Stimulated activated CD4-positive, alpha-beta T cell treated with anti-CD3 and anti-CD28 coated beads, Interleukin-1b, Interleukin-23, amount 100 ng/mL, for 48 hours (primary cell): ENCODE data around the gene BTG1.
A peak's percentile ranks its signal among the peaks of the same experiment; 100 is the strongest.

Experiments used
- DNase-seq: peaks from one replicate; pipeline ENCODE4 v3.0.0-alpha.2; 2020

The BTG1 gene

DNA sequence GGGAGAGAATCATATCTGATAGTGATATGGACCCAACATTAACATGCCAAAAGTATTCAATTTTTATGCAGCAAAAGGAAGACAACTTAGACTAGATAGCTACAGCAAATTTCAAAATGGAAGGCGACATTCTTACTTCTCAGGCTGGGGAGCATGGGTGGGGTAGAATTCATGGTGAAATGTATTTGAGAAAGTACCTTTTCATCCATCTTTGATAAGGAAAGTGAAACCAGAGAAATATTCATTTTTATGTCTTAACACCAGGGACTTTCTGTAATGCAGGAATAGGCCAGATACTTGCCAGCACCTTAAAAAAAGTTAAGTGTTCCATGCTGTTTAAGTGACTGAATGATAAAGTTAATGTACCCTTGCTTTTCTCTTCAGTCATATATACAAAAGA is 13.4 kb downstream of the BTG1 start:
- no peak for DNase-seq

DNA sequence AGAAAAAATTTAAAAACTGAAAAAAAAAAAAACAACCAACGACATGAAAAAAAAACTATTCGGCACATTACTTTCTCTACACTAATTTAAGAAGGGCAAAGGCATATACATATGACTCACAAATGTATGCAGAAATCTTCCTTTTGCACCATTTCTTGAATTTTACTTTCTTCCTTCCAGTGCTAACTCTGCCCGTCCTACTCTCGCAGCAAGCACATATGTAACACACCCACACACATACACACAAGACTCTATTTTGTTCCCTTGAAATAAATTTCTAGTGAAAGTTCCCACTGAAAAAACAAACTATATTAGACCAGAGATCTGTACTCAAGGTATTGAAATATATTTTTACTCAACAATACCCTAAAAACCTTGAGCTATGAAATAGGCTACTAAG is 14.6 kb downstream of the BTG1 start:
- DNase-seq: no peak

DNA sequence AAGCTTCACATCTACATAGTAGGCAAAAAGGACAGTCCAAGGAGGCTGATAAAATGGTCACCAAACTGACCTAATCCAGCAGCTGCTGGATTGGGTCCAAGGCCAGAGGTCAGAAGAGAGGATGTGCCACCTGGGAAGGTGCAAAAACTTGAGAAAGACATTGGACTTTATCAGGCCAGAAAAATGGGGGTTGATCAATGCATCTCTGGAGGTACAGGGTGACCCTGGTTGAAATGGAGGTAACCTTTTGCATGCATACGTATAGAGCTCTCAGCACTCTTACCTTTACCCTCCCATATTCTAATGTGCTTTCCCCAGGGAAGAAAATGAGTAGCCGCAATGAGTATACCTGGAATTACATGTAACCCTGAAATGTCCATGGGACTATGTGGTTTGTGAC is 16.0 kb downstream of the BTG1 start:
- DNase-seq: no peak

DNA sequence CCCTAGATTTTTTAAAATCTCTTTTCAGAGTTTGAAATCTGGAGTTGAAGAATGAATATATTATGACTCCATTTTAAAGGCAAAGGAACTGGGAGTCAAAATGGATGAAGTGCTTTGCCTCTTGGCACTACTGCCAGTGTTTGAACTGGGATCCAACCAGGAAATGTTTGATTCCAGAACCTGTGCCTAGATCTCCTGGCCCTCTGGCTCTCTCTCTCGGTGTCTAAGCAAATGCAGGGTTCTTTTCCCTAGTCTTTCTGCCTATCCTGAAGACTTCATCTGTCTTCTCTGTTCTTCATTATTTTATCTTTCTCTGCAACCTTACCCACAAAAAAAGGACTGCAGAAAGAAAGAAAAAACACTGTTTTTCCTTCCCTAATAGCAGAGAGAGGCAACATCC is 17.0 kb downstream of the BTG1 start:
- no peak for DNase-seq

DNA sequence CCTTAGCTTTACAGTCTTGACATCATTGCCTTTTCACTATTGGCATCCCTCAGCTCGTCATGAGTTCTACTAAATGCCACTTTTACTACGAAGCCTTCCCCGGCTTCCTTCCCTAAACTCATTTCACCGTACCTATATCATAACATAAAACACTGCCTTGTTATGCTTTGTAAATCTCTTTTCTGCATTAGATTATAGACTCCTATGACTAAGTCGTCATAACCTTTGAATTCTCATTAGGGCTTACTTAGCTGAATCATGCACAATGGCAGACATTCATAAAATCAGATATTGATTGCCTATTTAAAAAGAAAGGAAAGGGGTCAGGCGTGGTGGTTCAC is 21.0 kb downstream of the BTG1 start:
- DNase-seq: no peak

DNA sequence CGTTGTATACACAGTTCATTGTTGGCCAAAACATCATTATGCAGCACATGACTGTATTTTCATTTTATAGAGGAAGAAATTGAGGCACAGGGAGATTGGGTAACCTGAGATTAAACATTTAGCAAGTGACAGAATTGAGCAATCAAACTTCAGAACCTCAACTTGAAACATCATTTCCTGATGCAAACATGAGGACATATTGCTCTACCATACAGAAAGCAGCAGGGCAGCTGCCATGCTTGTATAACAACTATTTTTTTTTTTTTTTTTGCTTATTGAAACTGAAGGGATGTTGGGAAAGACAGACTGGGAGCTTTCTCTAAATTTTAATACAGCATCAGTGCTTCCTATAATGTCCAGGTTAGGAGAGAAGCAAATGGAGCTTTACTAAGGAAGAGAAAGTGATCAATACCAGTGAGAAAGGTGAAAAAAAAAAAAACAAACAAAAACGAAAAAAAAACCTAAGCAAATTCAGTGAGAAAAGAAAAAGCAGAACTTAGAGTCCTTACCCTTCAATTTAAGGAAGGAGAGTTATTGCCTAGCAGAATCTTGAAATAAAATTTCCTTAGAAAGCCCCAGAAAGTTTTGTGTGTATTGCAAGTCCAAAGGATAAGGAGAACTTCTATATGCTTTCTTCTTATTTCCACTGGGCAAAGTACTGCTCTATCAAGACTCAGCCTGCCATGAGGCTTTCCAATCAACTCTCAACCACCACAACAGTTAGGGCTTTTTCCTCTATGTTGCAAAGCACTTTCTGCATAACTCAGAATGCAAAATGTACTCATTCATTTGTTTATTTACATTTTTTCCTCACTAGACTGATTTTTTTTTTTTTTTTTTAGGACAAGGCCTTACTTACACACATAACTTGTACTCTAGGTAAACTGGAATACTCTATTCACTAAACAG is 21.6 kb downstream of the BTG1 start:
- DNase-seq: no peak

DNA sequence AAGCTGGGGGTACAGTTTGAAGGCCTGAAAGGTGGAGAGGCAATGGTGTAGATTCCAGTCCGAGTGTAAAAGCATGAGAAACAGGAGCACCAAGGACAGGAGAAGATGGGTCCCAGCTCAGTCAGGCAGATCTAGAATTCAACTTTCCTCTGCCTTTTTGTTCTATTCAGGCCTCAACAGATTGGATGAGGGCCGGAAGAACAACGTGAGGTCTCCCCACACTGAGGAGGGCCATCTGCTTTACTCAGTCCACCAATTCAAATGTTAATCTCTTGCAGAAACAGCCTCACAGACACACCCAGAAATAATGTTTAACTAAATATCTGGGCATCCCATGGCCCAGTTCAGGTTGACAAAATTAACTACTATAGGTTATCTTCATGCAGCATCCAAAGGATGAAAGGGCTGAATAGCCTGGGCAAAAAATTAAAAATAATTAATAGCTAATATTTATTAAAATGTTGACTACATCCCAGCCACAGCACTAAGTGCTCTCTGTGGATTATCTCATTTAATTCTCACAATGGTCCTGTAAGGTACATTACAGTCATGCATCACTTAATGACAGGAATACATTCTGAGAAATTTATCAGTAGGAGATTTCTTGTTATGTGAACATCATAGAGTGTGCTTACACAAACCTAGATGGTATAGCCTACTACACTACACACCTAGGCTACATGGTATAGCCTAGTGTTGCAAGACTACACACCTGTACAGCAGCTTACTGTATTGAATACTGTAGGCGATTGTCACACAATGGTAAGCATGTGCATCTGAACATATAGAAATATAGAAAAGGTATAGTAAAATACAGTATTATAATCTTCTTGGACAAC is 22.5 kb downstream of the BTG1 start:
- no peak for DNase-seq

DNA sequence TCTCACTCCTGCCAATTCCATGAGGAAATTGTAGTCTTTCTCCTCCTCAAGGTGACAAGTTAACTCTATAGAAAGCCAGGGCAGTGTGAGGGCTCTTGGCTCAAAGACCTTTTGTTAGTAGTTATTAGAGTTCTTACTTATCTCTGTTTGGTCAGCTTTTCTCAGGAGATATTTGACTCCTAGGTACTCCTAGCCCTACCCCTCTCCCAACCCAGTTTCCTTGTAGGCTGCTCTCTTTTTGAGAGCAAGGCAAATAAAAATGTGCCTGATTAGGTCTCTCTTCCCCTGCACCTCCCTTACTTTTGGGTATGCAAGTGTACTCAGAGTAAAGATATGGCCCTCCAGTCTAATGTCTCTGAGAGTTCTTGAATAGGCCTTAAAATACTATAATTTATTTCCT is 23.8 kb downstream of the BTG1 start:
- DNase-seq: no peak

DNA sequence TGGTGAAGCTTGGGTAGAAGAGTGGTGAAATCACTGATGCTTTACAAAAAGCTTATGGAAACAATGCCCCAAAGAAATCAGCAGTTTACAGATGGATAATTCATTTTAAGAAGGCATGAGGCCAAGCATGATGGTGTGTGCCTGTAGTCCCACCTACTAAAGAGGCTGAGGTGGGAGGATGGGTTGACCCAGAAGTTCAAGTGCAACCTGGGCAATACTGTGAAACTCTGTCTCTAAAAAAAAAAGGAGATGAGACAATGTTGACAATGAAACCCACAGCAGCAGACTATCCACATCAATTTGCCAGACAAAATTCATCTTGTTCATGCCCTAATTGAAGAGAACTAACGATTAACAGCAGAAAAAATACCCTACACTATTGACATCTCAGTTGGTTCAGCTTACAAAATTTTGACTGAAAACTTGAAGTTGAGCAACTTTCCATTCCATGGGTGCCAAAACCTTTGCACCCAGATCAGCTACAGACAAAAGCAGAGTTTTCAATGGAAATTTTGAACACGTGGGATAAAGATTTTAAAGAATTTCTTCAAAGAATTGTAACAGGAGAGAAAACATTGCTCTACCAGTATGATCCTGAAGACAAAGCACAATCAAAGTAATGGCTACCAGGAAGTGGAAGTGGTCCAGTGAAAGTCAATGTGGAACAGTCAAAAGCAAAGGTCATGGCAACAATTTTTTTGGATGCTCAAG is 26.7 kb downstream of the BTG1 start:
- no peak for DNase-seq

DNA sequence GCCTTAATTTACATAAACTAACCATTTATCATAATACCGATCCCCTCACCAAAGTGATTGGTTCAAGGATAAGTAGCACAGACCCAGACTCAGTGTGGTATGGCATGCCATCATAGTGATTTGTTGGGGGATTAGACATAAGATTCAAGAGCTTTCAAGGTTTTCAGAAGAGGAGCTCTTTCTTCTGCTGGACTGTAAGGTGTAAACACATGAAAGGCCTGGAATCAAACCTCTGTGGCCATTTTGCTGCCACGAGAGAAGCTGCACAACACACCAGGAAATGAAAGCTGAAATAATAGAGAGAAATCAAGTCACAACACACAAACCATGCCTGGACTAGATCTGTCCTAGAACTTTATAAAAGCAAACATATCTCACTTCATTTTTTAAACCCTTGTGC is 30.8 kb downstream of the BTG1 start:
- no peak for DNase-seq

DNA sequence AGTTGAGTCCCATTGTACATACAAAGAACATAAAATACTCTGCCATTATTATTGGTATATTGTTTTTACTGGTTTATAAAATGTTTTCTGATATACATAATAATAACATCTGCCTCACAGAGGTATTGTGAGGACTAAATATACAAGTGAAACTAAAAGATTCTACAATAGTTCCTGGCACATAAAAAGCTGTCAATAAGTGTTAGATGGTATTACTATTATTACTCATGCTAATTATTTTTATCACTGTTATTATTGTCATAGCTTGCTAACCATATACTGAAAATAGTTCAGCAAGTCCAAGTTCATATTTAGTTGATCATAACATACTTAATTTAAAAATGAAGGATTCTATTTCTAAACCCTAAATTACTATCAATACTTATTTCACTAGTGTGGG is 34.4 kb downstream of the BTG1 start:
- DNase-seq: no peak

DNA sequence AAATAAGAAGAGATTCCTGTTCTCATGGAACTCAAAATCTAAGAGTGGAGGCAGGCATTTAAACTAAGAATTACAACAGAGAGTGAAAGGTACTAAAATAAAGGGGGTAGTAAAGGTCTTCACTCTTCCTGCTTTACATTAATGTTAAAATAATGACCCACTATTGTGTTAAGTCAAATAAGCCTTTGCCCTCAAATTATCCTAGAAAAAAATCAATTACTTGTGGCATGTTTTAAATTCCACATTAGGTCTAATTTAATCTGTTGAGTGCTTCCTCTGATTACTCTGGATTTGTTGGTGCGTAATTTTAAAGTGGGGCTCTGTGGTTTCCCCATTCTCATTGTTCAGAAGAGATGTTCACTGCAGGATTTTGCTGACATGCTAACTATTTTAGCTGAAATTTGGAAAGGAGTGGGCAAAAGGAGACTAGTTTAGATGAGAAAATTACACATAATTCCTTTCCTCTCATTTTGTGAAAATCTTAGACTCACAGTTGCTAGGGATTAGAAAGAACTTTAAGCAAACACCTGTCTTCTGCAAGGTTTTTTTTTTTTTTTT is 35.5 kb downstream of the BTG1 start:
- DNase-seq: no peak

DNA sequence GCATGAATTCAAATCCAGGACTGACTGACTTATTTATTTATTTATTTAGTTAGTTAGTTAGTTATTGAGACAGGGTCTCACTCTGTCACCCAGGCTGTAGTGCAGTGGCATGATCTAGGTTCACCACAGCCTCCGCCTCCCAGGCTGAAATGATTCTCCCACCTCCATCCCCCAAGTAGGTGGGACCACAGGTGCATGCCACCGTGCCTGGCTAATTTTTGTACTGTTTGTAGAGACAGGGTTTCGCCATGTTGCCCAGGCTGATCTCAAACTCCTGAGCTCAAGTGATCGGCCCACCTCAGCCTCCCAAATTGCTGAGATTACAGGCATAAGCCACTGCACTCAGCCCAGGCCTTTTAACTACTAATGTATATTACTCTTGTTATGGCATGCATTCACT is 36.0 kb downstream of the BTG1 start:
- no peak for DNase-seq

DNA sequence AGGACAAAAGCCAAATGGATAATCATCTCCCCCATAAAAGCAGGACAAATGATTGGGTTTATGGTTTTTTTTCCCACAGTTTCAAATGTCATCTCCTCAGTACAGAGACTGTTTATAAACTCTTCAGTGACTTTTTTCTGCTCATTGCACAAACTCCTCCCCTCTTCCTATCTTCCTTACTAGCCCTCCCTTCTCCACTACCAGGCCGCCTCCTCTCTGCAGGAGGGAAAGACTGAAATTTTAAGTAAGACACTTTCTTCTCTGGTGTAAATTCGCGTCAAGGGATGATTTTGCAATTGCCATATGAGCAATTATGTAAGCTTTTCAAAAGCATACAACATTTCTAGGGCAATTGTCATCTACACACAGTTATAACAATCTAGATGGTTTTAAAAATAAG is 37.0 kb downstream of the BTG1 start:
- DNase-seq: no peak

DNA sequence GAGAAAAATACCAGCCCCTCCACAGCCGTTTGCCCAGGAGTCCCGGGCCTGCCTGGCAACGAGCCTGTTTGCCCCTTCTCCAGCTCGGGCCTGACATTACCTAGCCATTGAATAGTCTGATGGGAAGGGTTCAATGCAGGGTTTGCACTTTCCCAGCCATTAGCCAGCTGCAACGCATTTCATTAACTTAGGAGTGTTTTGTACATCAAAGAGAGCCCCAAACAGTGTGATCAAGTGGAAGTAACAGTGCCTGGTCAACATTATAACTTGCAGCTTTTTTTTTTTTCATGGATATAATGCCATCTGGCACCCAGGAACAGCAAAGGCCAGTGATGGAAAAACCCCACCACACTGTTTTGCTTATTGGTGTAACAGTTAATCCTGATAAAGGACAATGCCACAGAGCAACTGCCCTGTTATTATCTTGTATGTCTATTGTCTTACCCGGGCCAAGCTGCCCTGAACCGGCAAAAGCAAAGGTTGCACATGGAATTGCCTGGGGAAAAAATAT is 38.0 kb downstream of the BTG1 start:
- DNase-seq: no peak

DNA sequence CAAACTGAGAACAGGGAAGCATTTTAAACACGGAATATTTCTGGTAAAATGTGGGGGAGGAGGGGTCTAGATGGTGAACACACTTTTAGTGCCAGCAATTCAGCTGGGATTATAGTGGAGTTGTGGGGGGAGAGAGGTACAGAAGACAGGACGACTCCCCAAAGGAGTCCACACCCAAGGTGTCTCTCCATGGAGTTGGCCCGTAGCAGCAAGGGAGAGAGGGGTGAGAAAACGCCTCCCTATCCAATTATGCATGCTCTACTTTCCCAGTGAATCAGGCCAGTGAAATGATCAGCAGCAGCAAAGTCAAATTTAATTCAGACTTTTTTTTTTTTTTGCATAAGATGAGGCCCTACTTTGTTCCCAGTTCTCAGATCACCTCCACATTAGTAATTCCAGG is 38.6 kb downstream of the BTG1 start:
- no peak for DNase-seq

DNA sequence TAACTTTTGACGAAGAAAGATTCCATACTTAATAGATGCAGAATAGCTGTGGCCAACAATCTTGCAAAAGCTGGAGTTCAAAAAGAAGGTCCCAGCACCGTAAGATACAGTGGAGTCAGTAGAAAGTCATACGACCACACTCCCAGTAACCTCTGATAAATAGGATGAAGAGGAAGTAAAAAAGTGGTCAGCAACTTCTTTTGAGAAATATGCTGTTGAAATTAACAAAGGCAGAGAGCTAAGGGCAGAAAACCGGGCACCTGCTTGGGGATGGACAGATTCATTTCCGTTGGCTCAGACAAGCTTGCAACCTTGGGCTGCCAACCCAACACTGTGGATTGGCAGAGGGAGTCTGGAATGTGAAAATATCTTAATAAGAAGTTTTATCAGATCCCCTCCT is 40.0 kb downstream of the BTG1 start:
- no peak for DNase-seq

DNA sequence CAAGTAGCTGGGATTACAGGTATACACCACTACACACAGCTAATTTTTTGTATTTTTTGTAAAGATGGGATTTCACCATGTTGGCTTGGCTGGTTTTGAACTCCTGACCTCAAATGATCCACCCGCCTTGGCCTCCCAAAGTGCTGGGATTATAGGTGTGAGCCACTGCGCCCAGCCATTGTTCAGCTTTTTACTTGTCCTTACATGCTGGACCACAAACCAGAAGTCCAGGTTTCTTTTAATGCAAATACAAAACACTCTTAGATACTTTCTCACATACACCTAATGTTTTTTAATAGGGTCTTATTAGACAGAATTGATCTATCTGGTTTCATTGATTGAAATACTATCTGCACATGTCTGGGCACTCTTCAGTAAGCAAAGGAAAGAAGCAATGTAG is 40.5 kb downstream of the BTG1 start:
- no peak for DNase-seq

DNA sequence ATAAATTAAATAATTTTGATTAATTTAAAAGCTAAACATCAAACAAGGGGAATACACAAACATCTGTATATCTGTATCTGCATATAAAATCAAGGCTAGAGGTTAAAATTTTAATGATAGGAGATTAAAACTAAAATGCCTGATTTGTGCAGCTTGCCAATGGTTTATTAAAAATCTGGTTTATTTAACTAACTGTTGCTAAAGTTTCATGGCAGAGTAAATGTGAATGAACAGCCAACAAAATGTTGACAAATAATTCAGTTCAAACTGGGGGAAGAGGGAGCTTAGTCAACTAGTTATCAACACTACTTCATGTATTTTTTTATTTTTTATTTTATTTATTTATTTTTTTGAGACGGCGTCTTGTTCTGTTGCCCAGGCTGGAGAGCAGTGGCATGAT is 43.0 kb downstream of the BTG1 start:
- no peak for DNase-seq

DNA sequence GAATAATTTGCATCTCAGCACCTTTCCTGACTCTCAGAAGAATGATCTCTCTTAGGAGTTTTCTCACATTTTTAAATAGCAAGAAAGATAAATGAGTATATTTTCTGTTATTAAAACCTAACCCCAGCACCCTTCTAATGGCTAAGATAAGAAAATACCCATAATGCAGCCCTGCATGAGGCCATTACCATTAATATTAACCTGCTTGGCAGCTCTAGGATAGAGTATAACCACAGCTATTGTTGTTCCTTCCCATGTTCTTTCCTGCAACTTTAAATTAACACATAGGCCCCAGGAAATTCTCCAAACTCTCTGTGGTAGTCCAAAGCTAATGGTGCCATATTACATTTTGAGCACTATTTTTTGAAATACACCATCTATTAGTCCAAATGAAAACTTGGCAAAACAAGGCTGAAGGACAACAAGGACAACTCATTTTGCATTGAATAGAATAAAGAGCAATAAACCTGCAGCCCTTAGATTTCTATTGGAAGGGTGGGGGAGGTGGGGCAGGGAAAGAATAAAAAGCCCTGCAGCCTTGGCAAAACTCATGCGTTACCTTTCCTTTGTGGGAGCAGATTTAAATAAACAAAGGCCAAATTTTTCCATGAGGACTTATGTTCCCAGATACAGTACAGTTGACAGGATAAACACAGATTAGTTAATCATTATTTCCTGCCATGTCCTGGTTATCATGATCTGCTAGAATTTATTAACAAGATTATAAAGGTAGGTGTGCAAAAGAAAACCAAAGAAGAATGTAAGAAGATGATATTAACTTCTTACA is 46.9 kb downstream of the BTG1 start:
- no peak for DNase-seq

DNA sequence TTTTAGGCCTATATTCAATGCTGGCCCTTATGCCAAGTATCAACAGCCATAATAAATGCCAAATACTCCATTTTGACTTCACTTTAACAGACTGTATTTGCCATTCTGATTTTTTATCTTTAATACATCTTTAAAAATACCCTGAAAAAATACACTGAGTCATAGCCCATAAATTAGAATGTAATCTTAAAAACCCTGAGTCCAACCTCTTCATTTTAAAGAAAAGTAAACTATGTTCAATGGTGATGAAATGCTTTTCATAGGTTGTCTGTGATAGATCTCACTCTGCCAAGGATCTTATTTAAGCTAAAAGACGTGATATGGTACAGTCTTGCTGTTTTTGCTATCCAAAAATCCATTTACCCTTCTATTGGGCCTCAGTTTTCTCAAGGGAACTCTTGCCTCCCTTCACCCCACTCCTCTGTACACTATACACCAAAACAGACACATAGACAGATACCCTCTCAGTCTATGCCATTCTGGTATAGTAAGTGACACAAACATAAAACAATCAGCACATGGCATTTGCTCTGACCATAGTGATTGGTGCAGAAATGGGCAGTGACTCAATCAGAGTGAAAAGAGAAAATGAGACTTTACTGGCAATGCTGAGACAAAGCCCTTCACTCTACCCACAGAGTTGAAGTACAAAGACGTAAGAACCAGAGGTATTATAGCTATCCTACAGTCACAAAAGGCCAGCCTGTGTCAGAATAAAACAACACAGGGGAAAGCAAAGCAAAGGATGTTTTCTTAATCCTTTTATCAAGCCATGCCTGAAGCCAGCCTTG is 49.1 kb downstream of the BTG1 start:
- peak; percentile 16 for DNase-seq
